Endodermal cell (in vitro differentiated cells): Measurements from ENCODE around the gene SLC6A1. TPM values are rescaled to one million over a fixed set of nuclear protein-coding genes. Genes with fewer than 3 reads are reported as not detected.

Experiments used
- DNase-seq: peaks from one replicate; pipeline ENCODE4 v3.0.0-alpha.2; 2017
- H3K27ac ChIP-seq: 2 replicates; pipeline ENCODE4 v1.5.1; 2013; ENCODE audit warnings: mild to moderate bottlenecking, low read depth, low read length, moderate library complexity
- H3K27me3 ChIP-seq: 2 replicates; pipeline ENCODE4 v1.6.1; 2013; ENCODE audit warnings: mild to moderate bottlenecking, low read length, moderate library complexity; ENCODE audit not compliant: insufficient read depth, control insufficient read depth, poor library complexity, severe bottlenecking
- H3K36me3 ChIP-seq: 2 replicates; pipeline ENCODE4 v1.7.0; 2013; ENCODE audit warnings: mild to moderate bottlenecking, low read length, moderate library complexity; ENCODE audit not compliant: control insufficient read depth, insufficient read depth
- H3K4me1 ChIP-seq: one replicate; pipeline ENCODE4 v1.7.0; 2013; ENCODE audit warnings: low read length; ENCODE audit not compliant: control insufficient read depth, insufficient read depth
- H3K4me3 ChIP-seq: 2 replicates; pipeline ENCODE4 v1.5.1; 2013; ENCODE audit warnings: mild to moderate bottlenecking, low read length, moderate library complexity
- H3K9ac ChIP-seq: 2 replicates; pipeline ENCODE4 v1.6.1; 2013; ENCODE audit warnings: mild to moderate bottlenecking, low read length, moderate library complexity; ENCODE audit not compliant: poor library complexity, severe bottlenecking; ENCODE audit errors: extremely low read depth
- H3K9me3 ChIP-seq: 2 replicates; pipeline ENCODE4 v1.6.1; 2013; ENCODE audit warnings: mild to moderate bottlenecking, low read length, moderate library complexity; ENCODE audit not compliant: control insufficient read depth
- H3K27ac Mint-ChIP-seq: 2 replicates; pipeline ENCODE4 v1.8.0; 2020; ENCODE audit warnings: mixed read lengths
- H3K27me3 Mint-ChIP-seq: 2 replicates; pipeline ENCODE4 v1.8.0; 2021; ENCODE audit warnings: mild to moderate bottlenecking, mixed read lengths; ENCODE audit not compliant: insufficient read depth
- H3K36me3 Mint-ChIP-seq: 2 replicates; pipeline ENCODE4 v1.8.0; 2020; ENCODE audit warnings: low read depth, mixed read lengths
- H3K4me1 Mint-ChIP-seq: 2 replicates; pipeline ENCODE4 v1.8.0; 2020; ENCODE audit warnings: mixed read lengths
- H3K4me3 Mint-ChIP-seq: 2 replicates; pipeline ENCODE4 v1.8.0; 2020; ENCODE audit warnings: mild to moderate bottlenecking, moderate library complexity, mixed read lengths
- H3K9me3 Mint-ChIP-seq: 2 replicates; pipeline ENCODE4 v1.8.0; 2020; ENCODE audit warnings: mild to moderate bottlenecking, mixed read lengths
- CTCF ChIP-seq: fragments of 200-600 bp; sonication (generic); conservative IDR thresholded peaks from 2 replicates; pipeline ENCODE4 v1.5.0; 2021; ENCODE audit warnings: antibody characterized with exemption, mild to moderate bottlenecking
- WGBS, 2 experiments: methylation state at CpG; one replicate each; pipeline versions ENCODE4 v1.1.5 to v1.1.7; 2013; ENCODE audit warnings: missing lambda C conversion rate in 2 of 2, mixed read lengths in 1 of 2; ENCODE audit not compliant: insufficient coverage in 1 of 2, insufficient read length in 1 of 2; 5-methylcytosine and 5-hydroxymethylcytosine counted together
- total RNA-seq, 2 donors: library from RNA; stranded (reverse); fragmentation: NEBNext Ultra II Directional in 1 of 2; extraction: Animal tissue kit (Norgen Biotek cat#: 25700) in 1 of 2; gene quantifications; 2 replicates in 1 of 2; 3 replicates in 1 of 2; pipeline ENCODE4 v1.2.1, GENCODE V29; 2021

Gene SLC6A1
- total RNA-seq, 2 donors from 2014 or later = 0.42 to 3.6 TPM

GRCh38 chr3:11085093-11085840 is 92.7 kb downstream of the SLC6A1 start:
- Histone ChIP-seq H3K9ac (no peak overlapping the region), H3K36me3 (no peaks in the 10 kb centered on the region), H3K4me1 (no peaks in the 10 kb centered on the region), H3K27ac (no peak overlapping the region), H3K9me3 (no peaks in the 10 kb centered on the region), H3K4me3 (no peak overlapping the region), H3K27me3 (no peaks in the 10 kb centered on the region)
- peaks cover 4% of the 10 kb centered on the region for H3K4me1 Mint-ChIP-seq
- 81 to 96% methylated on average over 5 to 10 of the region's 10 CpGs for WGBS, 2 experiments
- H3K27me3 Mint-ChIP-seq = peaks cover 3% of the 10 kb centered on the region
- DNase-seq = no peak
- no peak for TF ChIP-seq CTCF
- no peak overlapping the region for H3K4me3 Mint-ChIP-seq
- no peaks in the 10 kb centered on the region for H3K36me3 Mint-ChIP-seq
- H3K9me3 Mint-ChIP-seq = no peaks in the 10 kb centered on the region
- H3K27ac Mint-ChIP-seq = no peak overlapping the region

DNA sequence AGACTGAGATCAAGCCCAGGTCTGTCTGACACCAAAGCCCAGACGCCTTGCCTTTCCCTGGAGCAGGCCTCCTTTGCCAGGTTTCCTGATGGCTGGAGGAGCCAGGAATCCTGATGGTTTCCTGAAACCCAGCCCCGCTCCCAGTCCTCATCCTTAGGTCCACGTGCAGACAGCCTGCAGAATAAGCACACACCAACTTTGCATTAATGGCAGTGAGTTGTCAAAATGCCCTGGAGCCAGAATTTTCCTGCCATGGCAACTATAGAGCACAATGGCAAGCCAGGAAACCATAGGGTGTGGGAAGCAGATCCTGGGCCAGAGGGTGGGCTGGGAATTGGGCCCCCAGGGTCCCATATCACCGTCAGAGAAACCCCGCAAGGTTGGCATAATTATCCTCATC is 94.3 kb downstream of the SLC6A1 start:
- Mint-ChIP-seq H3K27ac (no peak overlapping the region), H3K27me3 (peaks cover 7% of the 10 kb centered on the region)

DNA sequence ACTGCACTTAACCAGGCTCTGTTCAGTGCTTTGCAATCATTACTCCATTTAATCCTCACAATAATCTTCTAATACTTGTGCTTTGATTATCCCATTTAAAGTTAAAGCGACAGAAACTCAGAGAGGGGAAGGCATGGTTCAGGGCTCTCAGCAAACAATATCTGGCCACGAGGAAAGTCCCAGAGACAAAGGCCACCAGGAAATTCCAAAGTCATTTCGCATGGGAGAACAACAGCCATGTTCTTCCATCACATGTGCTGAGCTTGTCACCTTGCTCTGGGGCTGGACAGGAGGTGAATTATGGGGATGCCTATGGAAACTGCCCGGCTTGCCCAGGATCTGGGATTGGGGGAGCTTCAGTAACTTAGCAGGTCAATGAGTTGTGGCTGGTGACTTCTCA is 95.5 kb downstream of the SLC6A1 start:
- no peak for TF ChIP-seq CTCF
- Mint-ChIP-seq H3K9me3 (no peaks in the 10 kb centered on the region), H3K4me3 (no peak overlapping the region), H3K27ac (no peak overlapping the region), H3K36me3 (no peaks in the 10 kb centered on the region), H3K4me1 (peaks cover 4% of the 10 kb centered on the region), H3K27me3 (peaks cover 15% of the 10 kb centered on the region)
- Histone ChIP-seq H3K27me3 (no peaks in the 10 kb centered on the region), H3K9me3 (no peaks in the 10 kb centered on the region), H3K4me3 (no peak overlapping the region), H3K9ac (no peak overlapping the region), H3K27ac (no peak overlapping the region), H3K4me1 (no peaks in the 10 kb centered on the region), H3K36me3 (no peaks in the 10 kb centered on the region)
- WGBS, 2 experiments = 72 to 95% methylated on average over 3 to 4 of the region's 4 CpGs
- DNase-seq = no peak

More for the DNA sequence above, 94.3 kb downstream of the SLC6A1 start:
- H3K4me1 Mint-ChIP-seq = peaks cover 4% of the 10 kb centered on the region
- no peaks in the 10 kb centered on the region for H3K36me3 ChIP-seq
- no peaks in the 10 kb centered on the region for H3K9me3 ChIP-seq
- no peaks in the 10 kb centered on the region for H3K4me1 ChIP-seq
- H3K27ac ChIP-seq = no peak overlapping the region
- H3K27me3 ChIP-seq = no peaks in the 10 kb centered on the region
- no peak overlapping the region for H3K4me3 Mint-ChIP-seq
- TF ChIP-seq CTCF = no peak
- no peaks in the 10 kb centered on the region for H3K36me3 Mint-ChIP-seq
- no peak for DNase-seq
- no peak overlapping the region for H3K4me3 ChIP-seq
- no peak overlapping the region for H3K9ac ChIP-seq
- H3K9me3 Mint-ChIP-seq = no peaks in the 10 kb centered on the region
- 81 to 100% methylated on average over 3 to 5 of the region's 5 CpGs for whole genome bisulfite sequencing, 2 experiments
